SH-SY5Y (cell line): ENCODE measurements around the gene MLLT6.

ENCODE experiments used
- GATA2 ChIP-seq: IDR thresholded peaks from 2 replicates; pipeline ENCODE4 v1.6.1; 2011; ENCODE audit warnings: mild to moderate bottlenecking, low read depth, low read length
- GATA3 ChIP-seq: IDR thresholded peaks from 2 replicates; pipeline ENCODE4 v1.6.1; 2011; ENCODE audit warnings: low read depth, mild to moderate bottlenecking, low read length, moderate library complexity

Gene MLLT6

GRCh38 chr17:38671939-38672720 lies 32.9 kb upstream of the MLLT6 start:
- no peak for TF ChIP-seq GATA3
- no peak for TF ChIP-seq GATA2

- TF ChIP-seq GATA3 (no peak), GATA2 (no peak)
Measured at GRCh38 chr17:38672788-38673706, 32.0 kb upstream of the MLLT6 start.

GRCh38 chr17:38673707-38674013 lies 31.4 kb upstream of the MLLT6 start:
- TF ChIP-seq GATA2, result no peak
- no peak for TF ChIP-seq GATA3

GRCh38 chr17:38674014-38674748 lies 30.9 kb upstream of the MLLT6 start:
- TF ChIP-seq GATA2, result no peak
- TF ChIP-seq GATA3, result no peak

- TF ChIP-seq GATA2 (no peak), GATA3 (no peak)
Measured at GRCh38 chr17:38674749-38675615, 30.1 kb upstream of the MLLT6 start, which contains the start of gene EPOP. EPOP (minus strand) TSS chr17:38674957; CDS start chr17:38674495, 462 bp downstream.

- TF ChIP-seq GATA3 (no peak), GATA2 (no peak)
Measured at GRCh38 chr17:38676706-38677504, 28.2 kb upstream of the MLLT6 start.

- TF ChIP-seq GATA2, result no peak
- no peak for TF ChIP-seq GATA3
Measured at GRCh38 chr17:38677819-38678218, 27.3 kb upstream of the MLLT6 start.

- no peak for TF ChIP-seq GATA3
- no peak for TF ChIP-seq GATA2
Measured at GRCh38 chr17:38681096-38681495, 24.0 kb upstream of the MLLT6 start.

GRCh38 chr17:38685491-38685890 lies 19.6 kb upstream of the MLLT6 start:
- TF ChIP-seq GATA2 (no peak), GATA3 (no peak)

GRCh38 chr17:38687286-38687685 lies 17.8 kb upstream of the MLLT6 start:
- TF ChIP-seq GATA2, result no peak
- TF ChIP-seq GATA3, result no peak

- TF ChIP-seq GATA2 (no peak), GATA3 (no peak)
Measured at GRCh38 chr17:38690386-38690785, 14.7 kb upstream of the MLLT6 start.

- no peak for TF ChIP-seq GATA2
- no peak for TF ChIP-seq GATA3
Measured at GRCh38 chr17:38691154-38691553, 13.9 kb upstream of the MLLT6 start.
